GM12873 (cell line): ENCODE results near the gene PGM1.

Experiments used
- TF ChIP-seq, protein P1 (sequence below): IDR thresholded peaks from 2 replicates; pipeline ENCODE4 v1.5.1; 2012; ENCODE audit warnings: low read depth, mild to moderate bottlenecking, moderate library complexity, low read length, control low read depth; ENCODE audit not compliant: insufficient read depth; ENCODE audit errors: missing control alignments

The PGM1 gene

DNA sequence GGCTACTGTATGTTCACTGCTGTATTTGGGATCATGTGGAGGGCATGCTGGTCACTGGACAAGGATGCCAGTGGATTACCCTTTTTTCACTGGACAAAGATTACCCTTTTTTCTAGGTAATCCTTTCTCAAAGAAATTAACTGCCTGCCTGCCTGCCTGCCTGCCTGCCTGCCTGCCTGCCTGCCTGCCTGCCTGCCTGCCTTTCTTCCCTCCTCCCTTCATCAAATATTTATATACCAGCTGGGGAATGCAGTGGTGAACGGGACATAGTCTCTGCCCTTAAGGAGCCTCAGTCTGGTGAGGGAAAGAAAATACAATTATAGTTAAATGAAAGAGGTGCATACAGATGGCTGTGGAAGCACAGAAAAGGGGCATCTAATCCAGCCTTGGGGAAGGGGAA lies 85.0 kb downstream of the PGM1 start:
- TF ChIP-seq, protein P1, sequence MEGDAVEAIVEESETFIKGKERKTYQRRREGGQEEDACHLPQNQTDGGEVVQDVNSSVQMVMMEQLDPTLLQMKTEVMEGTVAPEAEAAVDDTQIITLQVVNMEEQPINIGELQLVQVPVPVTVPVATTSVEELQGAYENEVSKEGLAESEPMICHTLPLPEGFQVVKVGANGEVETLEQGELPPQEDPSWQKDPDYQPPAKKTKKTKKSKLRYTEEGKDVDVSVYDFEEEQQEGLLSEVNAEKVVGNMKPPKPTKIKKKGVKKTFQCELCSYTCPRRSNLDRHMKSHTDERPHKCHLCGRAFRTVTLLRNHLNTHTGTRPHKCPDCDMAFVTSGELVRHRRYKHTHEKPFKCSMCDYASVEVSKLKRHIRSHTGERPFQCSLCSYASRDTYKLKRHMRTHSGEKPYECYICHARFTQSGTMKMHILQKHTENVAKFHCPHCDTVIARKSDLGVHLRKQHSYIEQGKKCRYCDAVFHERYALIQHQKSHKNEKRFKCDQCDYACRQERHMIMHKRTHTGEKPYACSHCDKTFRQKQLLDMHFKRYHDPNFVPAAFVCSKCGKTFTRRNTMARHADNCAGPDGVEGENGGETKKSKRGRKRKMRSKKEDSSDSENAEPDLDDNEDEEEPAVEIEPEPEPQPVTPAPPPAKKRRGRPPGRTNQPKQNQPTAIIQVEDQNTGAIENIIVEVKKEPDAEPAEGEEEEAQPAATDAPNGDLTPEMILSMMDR = no peak

DNA sequence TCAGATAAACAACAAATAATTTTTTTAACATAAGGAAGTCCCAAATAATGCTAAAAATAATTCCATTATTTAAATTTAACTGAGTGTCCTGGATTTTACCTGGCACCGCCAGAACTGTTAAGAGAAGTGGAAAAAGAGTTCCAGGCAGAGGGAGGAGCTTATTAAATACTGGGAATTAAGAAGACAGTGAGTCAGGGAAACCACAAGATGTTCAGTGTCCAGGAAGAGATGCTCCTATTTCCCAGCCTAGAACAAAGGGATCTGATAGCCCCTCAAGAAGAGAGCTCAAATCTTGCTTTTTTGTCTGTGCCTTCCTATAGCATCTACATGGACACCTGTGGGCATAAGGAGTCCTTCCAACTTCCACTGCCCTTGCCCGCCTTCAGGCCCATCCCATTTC lies 85.9 kb downstream of the PGM1 start:
- TF ChIP-seq, protein P1 = no peak

DNA sequence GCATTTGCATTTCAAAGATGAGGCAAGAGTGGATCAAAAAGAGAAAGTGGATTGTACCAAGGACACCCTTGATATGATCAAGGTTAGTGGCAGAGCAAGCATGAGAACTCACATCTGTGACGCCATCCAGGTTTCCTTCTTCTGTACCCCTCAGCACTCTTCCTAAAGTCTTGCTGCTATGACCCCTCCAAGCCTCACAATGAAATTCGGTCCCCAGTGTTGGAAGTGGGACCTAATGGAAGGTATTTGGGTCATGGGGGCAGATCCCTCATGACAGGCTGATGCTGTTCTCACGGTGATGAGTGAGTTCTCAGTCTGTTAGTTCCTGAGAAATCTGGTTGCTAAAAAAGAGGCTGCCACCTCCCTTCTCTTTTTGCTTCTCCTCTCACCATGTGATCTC lies 86.4 kb downstream of the PGM1 start:
- TF ChIP-seq, protein P1 = no peak

DNA sequence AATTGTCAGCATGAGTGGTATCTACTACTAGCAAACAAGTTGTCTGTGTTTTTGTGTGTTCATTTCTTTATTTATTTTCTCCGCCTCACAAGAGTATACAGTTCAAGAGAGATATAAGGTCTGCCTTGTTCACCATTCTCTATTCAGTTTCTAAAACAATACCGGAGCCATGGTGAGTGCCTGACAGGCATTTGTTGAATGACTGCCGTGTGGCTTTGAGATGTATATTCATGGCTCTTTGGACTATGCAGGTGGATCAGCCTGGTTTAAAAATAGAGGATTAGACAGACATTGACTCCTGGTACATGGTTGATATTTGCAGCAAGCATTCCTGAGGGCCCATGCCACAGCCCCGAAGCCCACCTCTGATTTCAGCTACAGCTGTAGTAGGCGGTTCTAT lies 89.7 kb downstream of the PGM1 start:
- TF ChIP-seq, protein P1 = no peak

DNA sequence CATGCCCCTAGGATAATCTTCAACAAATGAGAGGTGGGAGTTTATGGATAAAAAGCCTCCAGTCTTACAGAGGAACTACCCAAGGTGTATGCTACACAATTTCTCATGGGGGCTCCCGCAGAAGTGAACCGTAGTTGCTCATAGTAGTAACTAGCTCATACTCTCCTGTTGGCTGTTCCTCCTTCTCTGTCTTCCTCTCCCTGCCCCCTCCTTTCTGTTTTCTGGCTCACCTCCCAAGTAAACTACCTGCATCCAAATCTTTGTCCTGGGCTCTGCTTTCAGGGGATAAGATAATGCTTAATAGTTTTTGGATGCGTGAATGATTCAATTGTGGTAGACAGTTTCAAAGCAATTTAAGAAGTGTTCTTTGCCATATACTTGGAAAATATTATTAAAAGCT lies 90.5 kb downstream of the PGM1 start:
- TF ChIP-seq, protein P1 = no peak

DNA sequence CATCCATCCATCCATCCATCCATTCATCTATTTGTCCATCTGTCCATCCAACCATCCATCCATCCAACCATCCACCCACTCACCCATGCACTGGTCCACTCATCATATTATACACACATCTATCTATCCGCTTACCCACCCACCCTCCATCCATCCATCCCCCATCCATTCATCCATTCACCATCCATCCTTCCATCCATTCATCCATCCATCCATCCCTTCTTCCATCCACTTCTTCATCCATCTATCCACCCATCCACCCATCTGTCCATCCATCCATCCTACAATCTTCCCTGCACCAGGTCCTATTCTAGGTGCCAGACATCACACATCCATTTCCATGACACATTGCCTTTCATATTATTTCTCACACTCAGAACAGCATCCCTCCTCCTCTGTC lies 93.5 kb downstream of the PGM1 start:
- TF ChIP-seq, protein P1 = no peak

DNA sequence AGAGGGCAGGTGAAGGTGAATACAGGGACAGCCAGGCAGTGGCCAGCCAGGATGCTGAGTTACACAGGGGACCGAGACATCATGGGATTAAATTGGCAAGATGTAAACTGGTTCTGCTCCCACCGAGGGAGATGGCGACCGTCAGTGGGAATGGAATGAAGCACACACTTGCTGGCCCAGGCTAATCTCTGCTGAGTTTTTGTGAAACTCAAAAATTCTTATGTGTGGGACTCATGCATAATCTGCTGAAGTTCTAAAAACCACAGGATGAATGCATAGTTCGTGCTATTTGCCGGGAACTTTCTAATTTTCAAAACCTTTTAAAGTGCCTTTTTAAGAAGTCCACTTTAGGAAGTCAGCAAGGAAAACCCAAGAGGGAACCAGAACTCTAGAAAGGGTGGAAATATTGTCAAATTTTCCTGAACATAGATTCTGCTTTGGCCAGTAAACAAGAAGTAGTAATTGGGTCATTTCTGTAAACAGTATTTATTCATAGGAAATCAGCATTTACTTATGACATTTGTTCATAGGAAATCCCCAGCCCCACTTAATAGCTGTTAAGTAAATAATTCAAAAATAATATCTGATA lies 95.2 kb downstream of the PGM1 start:
- TF ChIP-seq, protein P1 = no peak
